ENCODE results near the gene RPS3.

DNA sequence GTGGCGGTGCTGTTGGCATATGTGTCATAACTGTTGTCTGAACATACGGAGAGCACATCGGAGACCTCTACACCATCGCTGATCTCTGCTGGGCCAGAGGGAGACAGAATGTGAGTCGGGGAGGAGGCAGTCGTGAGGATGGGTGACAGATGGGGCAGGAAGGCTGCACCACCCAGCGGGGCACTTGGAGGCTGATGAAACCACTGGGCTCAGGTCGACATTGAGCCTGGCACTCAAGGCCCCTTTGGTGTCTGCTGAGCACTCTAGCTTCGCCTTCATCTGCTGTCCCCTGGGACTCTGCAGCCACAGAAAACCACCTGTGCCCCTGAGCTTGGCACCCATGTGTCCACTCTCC lies 36.2 kb downstream of the RPS3 start:
- TF ChIP-seq STAT1 (IDR thresholded peaks at IDR 0.05; ENCODE audit: unreplicated experiment) (no peak), EZH2phosphoT487 (IDR thresholded peaks at IDR 0.05; ENCODE audit: unreplicated experiment) (no peak), POLR2AphosphoS5 (IDR thresholded peaks at IDR 0.05; ENCODE audit: low read depth) (no peak), CREB1 (CRISPR knock-in tag; IDR thresholded peaks at IDR 0.05; ENCODE audit: low read depth) (no peak), NANOG (IDR thresholded peaks at IDR 0.05; ENCODE audit: borderline replicate concordance) (no peak), JUNB (IDR thresholded peaks at IDR 0.05; ENCODE audit: unreplicated experiment) (no peak), EZH2 (IDR thresholded peaks at IDR 0.05; ENCODE audit: low read depth, unreplicated experiment) (no peak), ZNF331 (CRISPR knock-in tag; IDR thresholded peaks at IDR 0.05; ENCODE audit: low read depth) (no peak), ZNF114 (CRISPR knock-in tag; IDR thresholded peaks at IDR 0.05) (no peak), ETS1 (IDR thresholded peaks at IDR 0.05) (no peak), ZNF462 (CRISPR knock-in tag; IDR thresholded peaks at IDR 0.05) (no peak)
- TF ChIP-seq, protein P1, sequence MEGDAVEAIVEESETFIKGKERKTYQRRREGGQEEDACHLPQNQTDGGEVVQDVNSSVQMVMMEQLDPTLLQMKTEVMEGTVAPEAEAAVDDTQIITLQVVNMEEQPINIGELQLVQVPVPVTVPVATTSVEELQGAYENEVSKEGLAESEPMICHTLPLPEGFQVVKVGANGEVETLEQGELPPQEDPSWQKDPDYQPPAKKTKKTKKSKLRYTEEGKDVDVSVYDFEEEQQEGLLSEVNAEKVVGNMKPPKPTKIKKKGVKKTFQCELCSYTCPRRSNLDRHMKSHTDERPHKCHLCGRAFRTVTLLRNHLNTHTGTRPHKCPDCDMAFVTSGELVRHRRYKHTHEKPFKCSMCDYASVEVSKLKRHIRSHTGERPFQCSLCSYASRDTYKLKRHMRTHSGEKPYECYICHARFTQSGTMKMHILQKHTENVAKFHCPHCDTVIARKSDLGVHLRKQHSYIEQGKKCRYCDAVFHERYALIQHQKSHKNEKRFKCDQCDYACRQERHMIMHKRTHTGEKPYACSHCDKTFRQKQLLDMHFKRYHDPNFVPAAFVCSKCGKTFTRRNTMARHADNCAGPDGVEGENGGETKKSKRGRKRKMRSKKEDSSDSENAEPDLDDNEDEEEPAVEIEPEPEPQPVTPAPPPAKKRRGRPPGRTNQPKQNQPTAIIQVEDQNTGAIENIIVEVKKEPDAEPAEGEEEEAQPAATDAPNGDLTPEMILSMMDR (conservative IDR thresholded peaks at IDR 0.05; ENCODE audit: low read depth in 2 of 2), result no peak
- TF ChIP-seq, protein P2, sequence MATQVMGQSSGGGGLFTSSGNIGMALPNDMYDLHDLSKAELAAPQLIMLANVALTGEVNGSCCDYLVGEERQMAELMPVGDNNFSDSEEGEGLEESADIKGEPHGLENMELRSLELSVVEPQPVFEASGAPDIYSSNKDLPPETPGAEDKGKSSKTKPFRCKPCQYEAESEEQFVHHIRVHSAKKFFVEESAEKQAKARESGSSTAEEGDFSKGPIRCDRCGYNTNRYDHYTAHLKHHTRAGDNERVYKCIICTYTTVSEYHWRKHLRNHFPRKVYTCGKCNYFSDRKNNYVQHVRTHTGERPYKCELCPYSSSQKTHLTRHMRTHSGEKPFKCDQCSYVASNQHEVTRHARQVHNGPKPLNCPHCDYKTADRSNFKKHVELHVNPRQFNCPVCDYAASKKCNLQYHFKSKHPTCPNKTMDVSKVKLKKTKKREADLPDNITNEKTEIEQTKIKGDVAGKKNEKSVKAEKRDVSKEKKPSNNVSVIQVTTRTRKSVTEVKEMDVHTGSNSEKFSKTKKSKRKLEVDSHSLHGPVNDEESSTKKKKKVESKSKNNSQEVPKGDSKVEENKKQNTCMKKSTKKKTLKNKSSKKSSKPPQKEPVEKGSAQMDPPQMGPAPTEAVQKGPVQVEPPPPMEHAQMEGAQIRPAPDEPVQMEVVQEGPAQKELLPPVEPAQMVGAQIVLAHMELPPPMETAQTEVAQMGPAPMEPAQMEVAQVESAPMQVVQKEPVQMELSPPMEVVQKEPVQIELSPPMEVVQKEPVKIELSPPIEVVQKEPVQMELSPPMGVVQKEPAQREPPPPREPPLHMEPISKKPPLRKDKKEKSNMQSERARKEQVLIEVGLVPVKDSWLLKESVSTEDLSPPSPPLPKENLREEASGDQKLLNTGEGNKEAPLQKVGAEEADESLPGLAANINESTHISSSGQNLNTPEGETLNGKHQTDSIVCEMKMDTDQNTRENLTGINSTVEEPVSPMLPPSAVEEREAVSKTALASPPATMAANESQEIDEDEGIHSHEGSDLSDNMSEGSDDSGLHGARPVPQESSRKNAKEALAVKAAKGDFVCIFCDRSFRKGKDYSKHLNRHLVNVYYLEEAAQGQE (IDR thresholded peaks at IDR 0.05; ENCODE audit: unreplicated experiment), result no peak
